Glomerular endothelial cell (primary cell): ENCODE measurements around the gene TBX19. TPM values are rescaled to one million over a fixed set of nuclear protein-coding genes. Genes with fewer than 3 reads are reported as not detected.

Experiments
- DNase-seq: peaks from one replicate; pipeline ENCODE4 v3.0.0-alpha.2; 2011; ENCODE audit warnings: low read depth, low spot score; ENCODE audit errors: extremely low read depth
- total RNA-seq: library from RNA; depleted of rRNA; stranded (reverse); fragments of >200 nt; gene quantifications from 2 replicates; pipeline ENCODE4 v1.2.3, GENCODE V29; 2015

Gene TBX19
- total RNA-seq, 1 donor from 2014 or later: 1.1 TPM

GRCh38 chr1:168319691-168320090, 39.0 kb downstream of the TBX19 start:
- DNase-seq: no peak

DNA sequence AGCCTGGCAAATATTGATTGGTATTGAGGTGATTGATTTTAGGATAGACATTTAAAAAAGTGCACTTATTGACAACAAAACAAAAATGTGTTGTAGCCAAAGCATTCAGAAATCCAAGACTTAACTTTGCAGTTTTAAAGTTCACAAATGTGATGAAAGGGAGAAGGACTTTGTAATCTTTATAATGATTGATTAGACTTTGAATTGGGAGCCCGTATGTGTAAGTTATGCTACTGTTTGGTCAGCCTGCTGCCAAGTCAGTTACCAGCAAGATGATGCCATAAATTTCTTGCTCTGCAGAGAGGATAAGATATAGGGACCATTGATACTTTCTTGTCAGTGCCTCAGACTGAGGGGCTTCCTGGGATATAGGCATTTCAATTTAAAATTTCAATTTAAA, 39.5 kb downstream of the TBX19 start:
- no peak for DNase-seq

DNA sequence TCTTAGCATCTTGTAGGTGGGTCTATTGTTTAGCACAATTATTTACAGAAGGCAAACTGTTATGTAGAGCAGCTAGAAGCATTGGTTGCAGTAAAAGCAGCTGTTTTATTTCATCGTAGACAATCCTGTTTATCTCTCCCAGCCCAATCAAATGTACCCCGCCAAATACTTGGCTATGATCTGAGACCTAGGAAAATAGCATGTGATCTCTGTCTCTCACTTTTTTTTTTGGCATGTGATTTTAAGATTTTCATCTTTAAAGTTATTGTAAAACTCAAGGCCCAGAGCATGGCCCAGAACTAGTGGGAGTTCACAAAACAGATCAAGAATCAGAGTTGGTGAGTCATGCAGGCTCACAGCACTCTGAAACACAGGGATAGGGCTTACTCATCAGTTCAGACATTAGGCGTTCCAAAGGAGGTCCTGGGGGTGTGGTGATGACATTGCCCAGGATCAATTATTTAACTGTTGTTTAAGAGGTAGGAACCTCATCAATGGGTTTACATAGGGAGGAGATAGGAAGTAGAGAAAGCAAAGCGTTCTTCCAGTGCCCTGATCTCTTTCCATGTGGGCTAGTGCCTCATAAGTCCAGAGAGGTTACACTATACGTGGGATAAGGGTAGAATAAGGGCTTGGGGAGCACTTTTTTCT, 40.2 kb downstream of the TBX19 start:
- no peak for DNase-seq

DNA sequence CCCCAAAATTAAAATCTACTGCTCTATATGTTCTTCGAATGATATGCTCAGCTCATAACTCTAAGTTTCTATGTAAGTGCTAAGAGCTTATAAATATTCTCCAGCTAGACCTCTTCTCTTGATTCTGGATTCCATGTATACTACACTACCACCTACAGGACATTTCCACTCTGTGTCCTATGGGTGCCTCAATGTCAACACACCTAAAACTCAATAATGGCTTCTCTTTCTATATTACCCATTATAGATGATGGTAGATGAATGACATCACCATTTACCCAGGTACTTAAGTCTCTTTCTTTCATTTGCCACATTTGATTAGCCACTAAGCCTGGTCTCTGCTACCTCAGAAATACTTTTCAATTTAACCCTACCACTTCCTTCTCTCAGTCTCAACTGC, 41.3 kb downstream of the TBX19 start:
- DNase-seq: no peak

DNA sequence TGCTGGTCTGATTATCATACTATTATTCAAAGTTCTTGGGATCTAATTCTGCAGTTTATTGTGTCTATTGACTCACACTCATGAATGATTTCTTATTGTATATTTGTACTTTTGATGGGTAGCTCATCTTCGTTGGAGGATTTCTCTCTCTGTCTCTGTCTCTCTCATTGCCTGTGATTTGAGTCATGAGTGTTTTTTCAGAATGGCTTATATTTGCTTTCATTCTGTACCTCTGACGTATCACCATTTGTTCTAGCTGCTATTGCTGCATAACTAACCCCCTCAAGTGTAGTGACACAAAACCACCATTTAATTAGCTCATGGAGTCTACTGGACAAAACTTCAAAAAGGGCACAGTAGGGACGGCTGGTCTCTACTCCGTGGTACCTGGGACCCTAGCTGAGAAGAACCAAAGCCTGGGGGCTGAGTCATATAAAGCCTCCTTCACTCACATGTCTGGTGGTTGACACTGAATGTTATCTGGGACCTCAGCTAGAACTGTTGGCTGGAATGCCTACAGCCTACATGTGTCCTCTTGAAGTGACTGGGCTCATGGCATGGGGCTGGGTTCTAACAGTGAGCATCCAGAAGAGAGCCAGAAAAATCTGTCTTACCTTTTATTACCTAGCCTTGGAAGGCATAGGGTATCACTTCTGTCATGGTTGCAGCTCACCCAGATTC, 44.2 kb downstream of the TBX19 start:
- DNase-seq: no peak

GRCh38 chr1:168328731-168329364, 48.2 kb downstream of the TBX19 start:
- DNase-seq: no peak

DNA sequence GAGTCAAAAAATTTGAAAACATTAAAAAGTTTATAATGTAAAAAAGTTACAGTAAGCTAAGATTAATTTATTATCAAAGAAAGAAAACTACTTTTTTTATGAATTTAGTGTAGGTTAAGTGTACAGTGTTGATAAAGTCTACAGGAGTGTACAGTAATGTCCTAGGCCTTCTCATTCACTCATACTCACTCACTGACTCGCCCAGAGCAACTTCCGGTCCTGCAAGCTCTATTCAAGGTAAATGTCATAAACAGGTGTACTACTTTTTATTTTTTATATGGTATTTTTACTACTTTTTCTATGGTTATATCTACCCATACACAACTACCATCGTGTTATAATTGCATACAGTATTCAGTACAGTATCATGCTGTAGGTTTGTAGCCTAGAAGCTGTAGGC, 49.6 kb downstream of the TBX19 start:
- no peak for DNase-seq

GRCh38 chr1:168331569-168331968, 50.9 kb downstream of the TBX19 start:
- no peak for DNase-seq

- DNase-seq: no peak
These were observed 53.0 kb downstream of the TBX19 start for GRCh38 chr1:168333562-168334276.

DNA sequence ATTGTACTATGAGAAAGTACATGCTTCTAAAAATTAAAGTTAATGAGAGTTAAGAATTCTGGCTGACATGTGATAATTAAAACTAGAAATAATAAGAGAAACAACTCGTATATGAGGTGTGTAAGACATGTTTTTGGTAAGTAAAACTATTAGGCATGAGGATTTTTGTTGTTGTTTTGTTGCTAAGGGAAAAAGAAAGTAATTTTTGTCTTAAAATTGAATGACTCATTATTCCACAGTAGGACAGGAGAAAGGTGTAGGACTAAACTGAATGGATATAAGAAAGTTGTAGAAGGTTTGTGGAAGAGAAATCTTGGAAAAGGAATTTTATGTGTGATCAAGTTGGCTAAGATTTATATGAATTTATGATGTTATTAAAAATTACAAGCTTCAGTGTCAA, 54.8 kb downstream of the TBX19 start:
- DNase-seq: no peak

GRCh38 chr1:168338589-168339503, 58.2 kb downstream of the TBX19 start:
- DNase-seq: no peak

DNA sequence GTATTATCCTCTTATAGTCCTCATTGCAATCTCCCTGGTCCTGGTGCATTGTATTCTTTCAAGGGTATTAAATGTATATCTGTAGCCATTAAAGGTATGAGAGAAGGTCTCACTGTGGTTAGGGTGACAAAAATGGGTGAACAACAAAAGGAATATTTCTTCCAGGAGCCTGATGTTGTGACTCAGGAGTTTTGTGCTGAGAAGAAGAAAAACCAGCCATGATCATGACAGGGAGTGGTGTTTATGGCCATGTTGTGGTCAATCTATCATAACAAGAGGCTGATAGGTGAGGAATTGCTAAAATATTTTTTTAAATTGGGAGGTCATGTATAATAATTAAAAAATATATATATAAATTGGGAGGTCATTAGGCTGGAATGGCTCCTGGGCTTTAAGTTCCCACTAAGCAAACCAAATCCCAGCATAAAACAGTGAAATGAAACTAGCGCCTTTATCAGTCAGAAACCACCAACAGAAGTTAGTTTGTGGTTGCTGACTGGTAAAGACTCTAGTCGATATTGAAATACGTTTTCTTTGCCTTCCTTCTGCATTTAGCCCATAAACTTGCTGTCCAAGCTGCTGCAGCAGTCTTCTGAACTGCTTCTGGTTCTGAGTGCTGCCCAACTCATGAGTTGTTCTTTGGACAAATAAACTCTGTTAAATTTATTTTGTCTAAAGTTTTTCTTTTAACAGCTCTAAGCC, 60.3 kb downstream of the TBX19 start:
- DNase-seq: no peak

GRCh38 chr1:168341483-168341975, 60.9 kb downstream of the TBX19 start:
- DNase-seq: no peak

DNA sequence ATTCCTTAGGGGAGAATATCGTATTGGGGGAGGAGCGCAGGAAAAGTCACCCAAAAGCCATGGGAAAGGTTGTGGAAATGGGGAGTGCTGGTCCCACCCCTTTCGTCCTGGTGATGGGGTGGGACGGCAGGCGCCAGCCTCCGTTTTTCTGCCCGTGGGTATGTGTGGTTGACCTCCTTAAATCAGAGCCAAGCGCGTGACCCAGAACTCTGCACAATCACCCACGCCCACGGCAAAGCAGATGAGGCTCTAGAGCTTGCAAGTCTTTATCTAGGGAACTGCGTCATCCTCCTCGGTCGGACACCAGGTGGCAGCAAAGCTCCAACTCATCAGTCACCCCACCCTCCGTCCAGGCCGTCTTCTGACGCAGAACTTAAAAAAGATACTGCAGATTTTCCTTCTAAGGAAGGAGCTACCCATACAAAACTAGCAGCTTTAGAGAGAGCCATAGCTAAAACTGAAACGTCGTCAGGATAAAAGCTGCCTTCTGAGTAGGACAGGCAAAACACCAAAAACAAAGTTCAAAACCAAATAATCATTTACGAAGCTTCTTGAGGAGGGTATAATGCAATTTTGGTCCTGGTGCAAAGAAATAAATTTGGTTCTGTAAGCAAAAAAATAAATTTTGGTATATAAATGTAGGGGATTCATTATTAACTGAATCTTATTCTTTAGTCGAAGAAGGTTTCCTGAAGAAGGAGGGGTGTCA, 62.0 kb downstream of the TBX19 start:
- no peak for DNase-seq

GRCh38 chr1:168343566-168343965, 62.9 kb downstream of the TBX19 start:
- no peak for DNase-seq

GRCh38 chr1:168344517-168344916, 63.8 kb downstream of the TBX19 start:
- no peak for DNase-seq

GRCh38 chr1:168345939-168346338, 65.3 kb downstream of the TBX19 start:
- DNase-seq: no peak

GRCh38 chr1:168347630-168348029, 67.0 kb downstream of the TBX19 start:
- DNase-seq: no peak

DNA sequence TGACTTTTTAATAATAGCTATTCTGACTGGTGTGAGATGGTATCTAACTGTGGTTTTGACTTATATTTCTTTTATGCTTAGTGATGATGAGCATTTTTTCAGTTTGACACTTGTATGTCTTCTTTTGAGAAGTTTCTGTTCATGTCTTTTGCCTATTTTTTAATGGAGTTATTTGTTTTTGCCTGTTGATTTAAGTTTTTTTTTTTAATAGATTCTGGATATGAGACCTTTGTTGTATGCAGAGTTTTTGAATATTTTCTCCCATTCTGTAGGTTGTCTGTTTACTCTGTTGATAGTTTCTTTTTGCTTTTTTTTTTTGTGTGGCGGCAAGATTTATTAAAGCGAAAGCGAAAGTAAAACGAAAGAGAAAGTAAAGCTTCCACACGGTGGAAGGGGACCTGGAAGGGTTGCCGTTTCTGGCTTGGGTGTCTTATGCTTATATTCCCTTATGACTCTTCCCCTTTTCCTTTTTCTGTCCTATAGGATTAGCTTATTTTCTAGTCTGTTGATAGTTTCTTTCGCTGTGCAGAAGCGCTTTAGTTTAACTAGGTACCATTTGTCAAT, 67.6 kb downstream of the TBX19 start:
- no peak for DNase-seq
